ENCODE measurements around the gene LRRC47. TPM values are rescaled to one million over a fixed set of nuclear protein-coding genes. Genes with fewer than 3 reads are reported as not detected.

The LRRC47 gene
- total RNA-seq, 1 donor from 2014 or later, result 34.2 TPM

GRCh38 chr1:3783651-3784474, 12.4 kb downstream of the LRRC47 start:
- Histone ChIP-seq H3K4me3 (no peak overlapping the region), H3K4me1 (no peaks in the 10 kb centered on the region), H3K36me3 (peaks cover 89% of the 10 kb centered on the region), H3K27ac (no peak overlapping the region), H3K9me3 (no peaks in the 10 kb centered on the region), H3K27me3 (no peaks in the 10 kb centered on the region)
- DNase-seq, result no peak
- intact Hi-C loops (cut with DNase I), result no loop called here
- ATAC-seq, result no peak
- no peak for TF ChIP-seq CTCF (IDR thresholded peaks at IDR 0.05)

GRCh38 chr1:3780901-3781300, 15.4 kb downstream of the LRRC47 start:
- DNase-seq (no peak), ATAC-seq (no peak)
- H3K4me3 ChIP-seq, result no peak overlapping the region
- no peaks in the 10 kb centered on the region for H3K27me3 ChIP-seq
- no peaks in the 10 kb centered on the region for H3K9me3 ChIP-seq
- peaks cover 3% of the 10 kb centered on the region for H3K4me1 ChIP-seq
- peaks cover 71% of the 10 kb centered on the region for H3K36me3 ChIP-seq
- TF ChIP-seq CTCF (IDR thresholded peaks at IDR 0.05), result no peak
- H3K27ac ChIP-seq, result no peak overlapping the region
- intact Hi-C loops (cut with DNase I), result no loop called here

- H3K36me3 ChIP-seq, result peaks cover 62% of the 10 kb centered on the region
These were observed 16.3 kb downstream of the LRRC47 start for GRCh38 chr1:3779912-3780416.

GRCh38 chr1:3779265-3779911, 16.9 kb downstream of the LRRC47 start:
- H3K9me3 ChIP-seq, result no peaks in the 10 kb centered on the region
- intact Hi-C loops (cut with DNase I), result no loop called here
- H3K4me3 ChIP-seq, result no peak overlapping the region
- H3K27ac ChIP-seq, result no peak overlapping the region
- ATAC-seq (no peak), DNase-seq (no peak)
- H3K27me3 ChIP-seq, result no peaks in the 10 kb centered on the region
- no peak for TF ChIP-seq CTCF (IDR thresholded peaks at IDR 0.05)
- H3K4me1 ChIP-seq, result peaks cover 5% of the 10 kb centered on the region
- peaks cover 56% of the 10 kb centered on the region for H3K36me3 ChIP-seq

More at GRCh38 chr1:3779912-3780416, 16.3 kb downstream of the LRRC47 start:
- Histone ChIP-seq H3K4me1 (peaks cover 5% of the 10 kb centered on the region), H3K27ac (no peak overlapping the region), H3K27me3 (no peaks in the 10 kb centered on the region), H3K4me3 (no peak overlapping the region), H3K9me3 (no peaks in the 10 kb centered on the region)
- intact Hi-C loops (cut with DNase I), result no loop called here
- no peak for TF ChIP-seq CTCF (IDR thresholded peaks at IDR 0.05)
- ATAC-seq (no peak), DNase-seq (no peak)

- no peaks in the 10 kb centered on the region for H3K27me3 ChIP-seq
- peaks cover 49% of the 10 kb centered on the region for H3K36me3 ChIP-seq
- H3K4me3 ChIP-seq, result no peak overlapping the region
- intact Hi-C loops (cut with DNase I), result no loop called here
- H3K9me3 ChIP-seq, result no peaks in the 10 kb centered on the region
- no peak overlapping the region for H3K27ac ChIP-seq
- DNase-seq (no peak), ATAC-seq (no peak)
- H3K4me1 ChIP-seq, result peaks cover 5% of the 10 kb centered on the region
- no peak for TF ChIP-seq CTCF (IDR thresholded peaks at IDR 0.05)
These were observed 17.6 kb downstream of the LRRC47 start for GRCh38 chr1:3778590-3779264.
